ENCODE results near the gene OTUB1. TPM values are rescaled to one million over a fixed set of nuclear protein-coding genes. Genes with fewer than 3 reads are reported as not detected.

The OTUB1 gene
- total RNA-seq, 3 donors from 2014 or later, result 50.9 to 81.4 (median 79.3) TPM

- H3K27ac ChIP-seq, result peak overlapping the region in 1 of 2 donors; percentile 12
- no peaks in the 10 kb centered on the region for H3K27me3 ChIP-seq
- H3K4me1 ChIP-seq, result peaks cover 15 to 17% of the 10 kb centered on the region in 2 donors
- H3K4me3 ChIP-seq, result peak overlapping the region; percentile 27 to 67 (median 45)
- DNase-seq (ENCODE audit: low spot score in 2 of 2), result no peak
- H3K36me3 ChIP-seq, result no peaks in the 10 kb centered on the region
- no peak for TF ChIP-seq POLR2A (IDR thresholded peaks at IDR 0.05)
- TF ChIP-seq POLR2AphosphoS5 (IDR thresholded peaks at IDR 0.05), result no peak
- no peak for TF ChIP-seq CTCF (IDR thresholded peaks at IDR 0.05)
- intact Hi-C loops (cut with DNase I; ENCODE audit: low total_unique reads), result loop anchor here (5.0 kb wide), 1 partner anchor 149 kb away; no protein-coding TSS in a partner anchor
- no peaks in the 10 kb centered on the region for H3K9me3 ChIP-seq
Observed at GRCh38 chr11:63998558-63999348, 12.5 kb downstream of the OTUB1 start.

- Histone ChIP-seq H3K4me3 (peak overlapping the region; percentile 27 to 67 (median 45)), H3K9me3 (no peaks in the 10 kb centered on the region), H3K36me3 (no peaks in the 10 kb centered on the region), H3K27ac (peak overlapping the region in 1 of 2 donors; percentile 12), H3K27me3 (no peaks in the 10 kb centered on the region), H3K4me1 (peaks cover 15 to 17% of the 10 kb centered on the region in 2 donors)
- TF ChIP-seq POLR2AphosphoS5 (IDR thresholded peaks at IDR 0.05) (no peak), POLR2A (IDR thresholded peaks at IDR 0.05) (no peak), CTCF (IDR thresholded peaks at IDR 0.05) (no peak)
- DNase-seq (ENCODE audit: low spot score in 2 of 2), result peak; percentile 80 to 83
- intact Hi-C loops (cut with DNase I; ENCODE audit: low total_unique reads), result loop anchor here (5.0 kb wide), 1 partner anchor 148 kb away; no protein-coding TSS in a partner anchor
Observed at GRCh38 chr11:63999349-64000025, 13.2 kb downstream of the OTUB1 start.

- Histone ChIP-seq H3K27me3 (no peaks in the 10 kb centered on the region), H3K36me3 (no peaks in the 10 kb centered on the region), H3K4me3 (peak overlapping the region; percentile 27 to 67 (median 45)), H3K9me3 (no peaks in the 10 kb centered on the region), H3K4me1 (peaks cover 15 to 17% of the 10 kb centered on the region in 2 donors), H3K27ac (no peak overlapping the region)
- TF ChIP-seq CTCF (IDR thresholded peaks at IDR 0.05) (peak; percentile 37 to 91 (median 49)), POLR2A (IDR thresholded peaks at IDR 0.05) (no peak), POLR2AphosphoS5 (IDR thresholded peaks at IDR 0.05) (no peak)
- intact Hi-C loops (cut with DNase I; ENCODE audit: low total_unique reads), result no loop called here
- peak; percentile 44 to 65 for DNase-seq (ENCODE audit: low spot score in 2 of 2)
Observed at GRCh38 chr11:64000026-64000739, 13.9 kb downstream of the OTUB1 start.

- no peak for TF ChIP-seq POLR2A (IDR thresholded peaks at IDR 0.05)
- no peak for TF ChIP-seq POLR2AphosphoS5 (IDR thresholded peaks at IDR 0.05)
- TF ChIP-seq CTCF (IDR thresholded peaks at IDR 0.05), result no peak
- no peaks in the 10 kb centered on the region for H3K36me3 ChIP-seq
- intact Hi-C loops (cut with DNase I; ENCODE audit: low total_unique reads), result no loop called here
- H3K27ac ChIP-seq, result no peak overlapping the region
- DNase-seq (ENCODE audit: low spot score in 2 of 2), result no peak
- H3K4me1 ChIP-seq, result peaks cover 15 to 17% of the 10 kb centered on the region in 2 donors
- peak overlapping the region; percentile 27 to 67 (median 45) for H3K4me3 ChIP-seq
- no peaks in the 10 kb centered on the region for H3K9me3 ChIP-seq
- no peaks in the 10 kb centered on the region for H3K27me3 ChIP-seq
Observed at GRCh38 chr11:64000740-64001483, 14.7 kb downstream of the OTUB1 start.

Measured in breast epithelium (tissue), 4 donors.